ENCODE results near the gene AGXT.

AGXT gene

DNA sequence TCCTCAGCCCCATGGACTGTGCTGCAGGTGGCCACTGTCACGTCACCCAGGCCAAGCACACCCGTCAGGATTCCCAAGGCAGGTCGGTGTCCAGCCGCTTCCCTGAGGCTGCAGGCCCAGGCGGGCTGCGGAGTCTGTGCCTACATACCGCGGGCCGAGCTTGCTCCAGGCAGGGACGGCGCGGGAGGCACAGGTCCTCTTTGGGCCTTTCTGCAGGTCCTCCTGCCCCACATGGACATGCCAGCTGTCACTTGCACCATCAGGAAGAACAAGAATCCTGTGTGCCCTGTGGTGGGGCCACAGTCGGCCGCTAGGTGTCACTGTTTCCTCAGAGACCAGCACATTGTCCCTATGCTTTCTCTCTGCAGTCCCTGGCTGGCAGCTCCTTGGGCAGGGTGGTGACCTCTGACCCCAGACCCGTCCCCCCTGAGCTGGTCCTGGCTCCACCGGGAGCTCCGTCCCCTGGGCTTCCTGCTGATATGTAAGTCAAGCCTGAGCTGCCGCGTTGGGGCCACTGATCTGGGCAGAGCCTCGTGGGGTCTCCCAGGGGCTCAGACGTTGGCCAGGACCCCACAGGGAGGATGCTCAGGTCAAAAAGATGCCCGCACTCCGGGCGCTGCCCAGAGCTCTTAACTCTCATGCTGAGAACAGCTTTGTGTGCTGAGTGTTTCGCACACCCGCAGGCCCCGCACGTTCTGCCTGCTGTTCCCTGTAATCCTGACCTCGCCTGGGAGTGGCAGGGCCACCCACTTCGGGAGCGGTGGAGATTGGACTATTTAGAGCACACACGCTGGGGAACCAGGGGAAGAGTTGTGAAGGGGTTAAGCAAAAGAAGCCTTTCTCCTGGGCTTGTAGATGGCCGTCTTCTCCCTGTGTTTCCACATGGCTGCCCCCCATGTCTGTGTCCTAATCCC lies 17.3 kb upstream of the AGXT start:
- ATAC-seq, result peak; percentile 99
- TF ChIP-seq, protein P1, sequence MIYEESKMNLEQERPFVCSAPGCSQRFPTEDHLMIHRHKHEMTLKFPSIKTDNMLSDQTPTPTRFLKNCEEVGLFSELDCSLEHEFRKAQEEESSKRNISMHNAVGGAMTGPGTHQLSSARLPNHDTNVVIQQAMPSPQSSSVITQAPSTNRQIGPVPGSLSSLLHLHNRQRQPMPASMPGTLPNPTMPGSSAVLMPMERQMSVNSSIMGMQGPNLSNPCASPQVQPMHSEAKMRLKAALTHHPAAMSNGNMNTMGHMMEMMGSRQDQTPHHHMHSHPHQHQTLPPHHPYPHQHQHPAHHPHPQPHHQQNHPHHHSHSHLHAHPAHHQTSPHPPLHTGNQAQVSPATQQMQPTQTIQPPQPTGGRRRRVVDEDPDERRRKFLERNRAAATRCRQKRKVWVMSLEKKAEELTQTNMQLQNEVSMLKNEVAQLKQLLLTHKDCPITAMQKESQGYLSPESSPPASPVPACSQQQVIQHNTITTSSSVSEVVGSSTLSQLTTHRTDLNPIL (CRISPR knock-in tag; IDR thresholded peaks at IDR 0.05; ENCODE audit: low read depth), result no peak
- TF ChIP-seq, protein P2, sequence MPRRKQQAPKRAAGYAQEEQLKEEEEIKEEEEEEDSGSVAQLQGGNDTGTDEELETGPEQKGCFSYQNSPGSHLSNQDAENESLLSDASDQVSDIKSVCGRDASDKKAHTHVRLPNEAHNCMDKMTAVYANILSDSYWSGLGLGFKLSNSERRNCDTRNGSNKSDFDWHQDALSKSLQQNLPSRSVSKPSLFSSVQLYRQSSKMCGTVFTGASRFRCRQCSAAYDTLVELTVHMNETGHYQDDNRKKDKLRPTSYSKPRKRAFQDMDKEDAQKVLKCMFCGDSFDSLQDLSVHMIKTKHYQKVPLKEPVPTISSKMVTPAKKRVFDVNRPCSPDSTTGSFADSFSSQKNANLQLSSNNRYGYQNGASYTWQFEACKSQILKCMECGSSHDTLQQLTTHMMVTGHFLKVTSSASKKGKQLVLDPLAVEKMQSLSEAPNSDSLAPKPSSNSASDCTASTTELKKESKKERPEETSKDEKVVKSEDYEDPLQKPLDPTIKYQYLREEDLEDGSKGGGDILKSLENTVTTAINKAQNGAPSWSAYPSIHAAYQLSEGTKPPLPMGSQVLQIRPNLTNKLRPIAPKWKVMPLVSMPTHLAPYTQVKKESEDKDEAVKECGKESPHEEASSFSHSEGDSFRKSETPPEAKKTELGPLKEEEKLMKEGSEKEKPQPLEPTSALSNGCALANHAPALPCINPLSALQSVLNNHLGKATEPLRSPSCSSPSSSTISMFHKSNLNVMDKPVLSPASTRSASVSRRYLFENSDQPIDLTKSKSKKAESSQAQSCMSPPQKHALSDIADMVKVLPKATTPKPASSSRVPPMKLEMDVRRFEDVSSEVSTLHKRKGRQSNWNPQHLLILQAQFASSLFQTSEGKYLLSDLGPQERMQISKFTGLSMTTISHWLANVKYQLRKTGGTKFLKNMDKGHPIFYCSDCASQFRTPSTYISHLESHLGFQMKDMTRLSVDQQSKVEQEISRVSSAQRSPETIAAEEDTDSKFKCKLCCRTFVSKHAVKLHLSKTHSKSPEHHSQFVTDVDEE (CRISPR knock-in tag; IDR thresholded peaks at IDR 0.05), result no peak
- TF ChIP-seq TCF4 (CRISPR knock-in tag; IDR thresholded peaks at IDR 0.05; ENCODE audit: borderline replicate concordance), result no peak
- TF ChIP-seq ZNF70 (CRISPR knock-in tag; IDR thresholded peaks at IDR 0.05), result no peak
- no peak for TF ChIP-seq OSR1 (CRISPR knock-in tag; IDR thresholded peaks at IDR 0.05)
- no peak for TF ChIP-seq ZFP3 (CRISPR knock-in tag; IDR thresholded peaks at IDR 0.05)
- TF ChIP-seq, protein P3, sequence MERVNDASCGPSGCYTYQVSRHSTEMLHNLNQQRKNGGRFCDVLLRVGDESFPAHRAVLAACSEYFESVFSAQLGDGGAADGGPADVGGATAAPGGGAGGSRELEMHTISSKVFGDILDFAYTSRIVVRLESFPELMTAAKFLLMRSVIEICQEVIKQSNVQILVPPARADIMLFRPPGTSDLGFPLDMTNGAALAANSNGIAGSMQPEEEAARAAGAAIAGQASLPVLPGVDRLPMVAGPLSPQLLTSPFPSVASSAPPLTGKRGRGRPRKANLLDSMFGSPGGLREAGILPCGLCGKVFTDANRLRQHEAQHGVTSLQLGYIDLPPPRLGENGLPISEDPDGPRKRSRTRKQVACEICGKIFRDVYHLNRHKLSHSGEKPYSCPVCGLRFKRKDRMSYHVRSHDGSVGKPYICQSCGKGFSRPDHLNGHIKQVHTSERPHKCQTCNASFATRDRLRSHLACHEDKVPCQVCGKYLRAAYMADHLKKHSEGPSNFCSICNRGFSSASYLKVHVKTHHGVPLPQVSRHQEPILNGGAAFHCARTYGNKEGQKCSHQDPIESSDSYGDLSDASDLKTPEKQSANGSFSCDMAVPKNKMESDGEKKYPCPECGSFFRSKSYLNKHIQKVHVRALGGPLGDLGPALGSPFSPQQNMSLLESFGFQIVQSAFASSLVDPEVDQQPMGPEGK (CRISPR knock-in tag; IDR thresholded peaks at IDR 0.05; ENCODE audit: borderline replicate concordance), result no peak
- TF ChIP-seq ESRRG (CRISPR knock-in tag; IDR thresholded peaks at IDR 0.05), result no peak
- TF ChIP-seq ZNF565 (CRISPR knock-in tag; conservative IDR thresholded peaks at IDR 0.05; ENCODE audit: low read depth), result no peak
- TF ChIP-seq ARNTL (CRISPR knock-in tag; IDR thresholded peaks at IDR 0.05; ENCODE audit: borderline replicate concordance, low read depth), result no peak
- TF ChIP-seq ZFP30 (CRISPR knock-in tag; IDR thresholded peaks at IDR 0.05), result no peak
- TF ChIP-seq BACH2 (CRISPR knock-in tag; IDR thresholded peaks at IDR 0.05; ENCODE audit: borderline replicate concordance), result no peak
- no peak for TF ChIP-seq ZNF8 (CRISPR knock-in tag; IDR thresholded peaks at IDR 0.05)
- TF ChIP-seq, protein P4, sequence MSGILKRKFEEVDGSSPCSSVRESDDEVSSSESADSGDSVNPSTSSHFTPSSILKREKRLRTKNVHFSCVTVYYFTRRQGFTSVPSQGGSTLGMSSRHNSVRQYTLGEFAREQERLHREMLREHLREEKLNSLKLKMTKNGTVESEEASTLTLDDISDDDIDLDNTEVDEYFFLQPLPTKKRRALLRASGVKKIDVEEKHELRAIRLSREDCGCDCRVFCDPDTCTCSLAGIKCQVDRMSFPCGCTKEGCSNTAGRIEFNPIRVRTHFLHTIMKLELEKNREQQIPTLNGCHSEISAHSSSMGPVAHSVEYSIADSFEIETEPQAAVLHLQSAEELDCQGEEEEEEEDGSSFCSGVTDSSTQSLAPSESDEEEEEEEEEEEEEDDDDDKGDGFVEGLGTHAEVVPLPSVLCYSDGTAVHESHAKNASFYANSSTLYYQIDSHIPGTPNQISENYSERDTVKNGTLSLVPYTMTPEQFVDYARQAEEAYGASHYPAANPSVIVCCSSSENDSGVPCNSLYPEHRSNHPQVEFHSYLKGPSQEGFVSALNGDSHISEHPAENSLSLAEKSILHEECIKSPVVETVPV (CRISPR knock-in tag; IDR thresholded peaks at IDR 0.05), result no peak
- no peak for TF ChIP-seq RARB (CRISPR knock-in tag; IDR thresholded peaks at IDR 0.05)
- TF ChIP-seq SNAI2 (CRISPR knock-in tag; IDR thresholded peaks at IDR 0.05), result no peak
- TF ChIP-seq GLIS3 (CRISPR knock-in tag; IDR thresholded peaks at IDR 0.05), result no peak
- TF ChIP-seq CSDC2 (CRISPR knock-in tag; IDR thresholded peaks at IDR 0.05), result no peak

DNA sequence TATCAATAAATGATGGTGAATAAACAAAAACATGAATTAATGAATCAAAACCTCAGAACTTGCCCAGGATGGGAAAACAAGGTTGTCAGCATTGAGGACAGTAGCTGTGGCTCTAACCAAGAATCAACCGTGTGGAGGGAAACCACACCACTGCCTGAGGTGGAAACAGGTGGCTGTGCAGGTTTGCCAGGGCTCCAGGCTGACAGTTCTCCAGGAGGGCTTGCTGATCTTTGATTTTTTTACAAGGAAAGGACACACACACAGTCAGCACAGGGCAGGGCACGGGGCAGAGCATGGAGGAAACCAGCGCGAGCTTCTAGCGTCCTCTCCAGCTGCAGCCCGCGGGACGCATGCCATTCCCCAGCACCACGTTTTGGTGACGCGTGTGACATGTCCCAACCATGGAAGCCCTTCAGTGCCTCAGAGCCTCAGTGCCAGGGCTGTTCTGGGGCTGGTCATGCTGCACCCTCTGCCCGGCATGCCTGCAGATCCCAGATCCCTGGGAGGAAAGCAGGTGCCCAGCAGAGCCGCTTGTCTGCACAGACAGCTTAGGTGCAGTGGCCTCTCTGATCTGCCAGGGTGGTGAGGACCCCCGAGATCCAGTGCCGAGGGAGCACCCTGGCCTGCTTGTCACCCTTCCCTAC lies 15.8 kb upstream of the AGXT start:
- ATAC-seq, result no peak
- TF ChIP-seq RARB (CRISPR knock-in tag; IDR thresholded peaks at IDR 0.05), result no peak
- TF ChIP-seq, protein P4 (CRISPR knock-in tag; IDR thresholded peaks at IDR 0.05), result no peak
- TF ChIP-seq BACH2 (CRISPR knock-in tag; IDR thresholded peaks at IDR 0.05; ENCODE audit: borderline replicate concordance), result no peak
- no peak for TF ChIP-seq ZNF565 (CRISPR knock-in tag; conservative IDR thresholded peaks at IDR 0.05; ENCODE audit: low read depth)
- no peak for TF ChIP-seq SNAI2 (CRISPR knock-in tag; IDR thresholded peaks at IDR 0.05)
- TF ChIP-seq ZNF70 (CRISPR knock-in tag; IDR thresholded peaks at IDR 0.05), result no peak
- TF ChIP-seq ZNF8 (CRISPR knock-in tag; IDR thresholded peaks at IDR 0.05), result no peak

DNA sequence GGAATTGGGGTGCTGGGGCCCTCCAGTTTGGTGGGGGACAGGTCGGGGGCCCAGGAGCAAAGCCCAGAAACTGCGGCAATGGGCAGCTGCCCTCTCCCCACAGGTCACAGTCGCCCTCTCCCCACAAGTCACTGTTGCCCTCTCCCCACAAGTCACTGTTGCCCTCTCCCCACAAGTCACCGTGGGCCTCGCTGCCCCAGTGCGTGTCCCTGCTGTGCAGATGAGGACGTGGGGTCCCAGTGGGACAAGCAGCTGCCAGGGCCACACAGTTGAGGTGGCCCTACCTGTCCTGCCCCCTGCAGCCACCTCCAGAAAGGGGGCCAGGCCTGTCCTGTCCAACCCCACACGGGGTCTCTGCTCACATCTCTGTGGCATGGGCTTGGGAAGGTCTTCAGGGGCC lies 13.0 kb upstream of the AGXT start:
- no peak for ATAC-seq
- TF ChIP-seq, protein P2 (CRISPR knock-in tag; IDR thresholded peaks at IDR 0.05), result no peak
- TF ChIP-seq TCF4 (CRISPR knock-in tag; IDR thresholded peaks at IDR 0.05; ENCODE audit: borderline replicate concordance) (no peak), CSDC2 (CRISPR knock-in tag; IDR thresholded peaks at IDR 0.05) (no peak), ZFP30 (CRISPR knock-in tag; IDR thresholded peaks at IDR 0.05) (no peak), ZNF565 (CRISPR knock-in tag; conservative IDR thresholded peaks at IDR 0.05; ENCODE audit: low read depth) (no peak)
- TF ChIP-seq, protein P5, sequence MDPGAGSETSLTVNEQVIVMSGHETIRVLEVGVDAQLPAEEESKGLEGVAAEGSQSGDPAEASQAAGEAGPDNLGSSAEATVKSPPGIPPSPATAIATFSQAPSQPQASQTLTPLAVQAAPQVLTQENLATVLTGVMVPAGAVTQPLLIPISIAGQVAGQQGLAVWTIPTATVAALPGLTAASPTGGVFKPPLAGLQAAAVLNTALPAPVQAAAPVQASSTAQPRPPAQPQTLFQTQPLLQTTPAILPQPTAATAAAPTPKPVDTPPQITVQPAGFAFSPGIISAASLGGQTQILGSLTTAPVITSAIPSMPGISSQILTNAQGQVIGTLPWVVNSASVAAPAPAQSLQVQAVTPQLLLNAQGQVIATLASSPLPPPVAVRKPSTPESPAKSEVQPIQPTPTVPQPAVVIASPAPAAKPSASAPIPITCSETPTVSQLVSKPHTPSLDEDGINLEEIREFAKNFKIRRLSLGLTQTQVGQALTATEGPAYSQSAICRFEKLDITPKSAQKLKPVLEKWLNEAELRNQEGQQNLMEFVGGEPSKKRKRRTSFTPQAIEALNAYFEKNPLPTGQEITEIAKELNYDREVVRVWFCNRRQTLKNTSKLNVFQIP (CRISPR knock-in tag; IDR thresholded peaks at IDR 0.05; ENCODE audit: borderline replicate concordance, low read depth), result no peak
- TF ChIP-seq, protein P1 (CRISPR knock-in tag; IDR thresholded peaks at IDR 0.05; ENCODE audit: low read depth), result no peak
